Gastroesophageal sphincter (tissue), 3 donors: ENCODE data around the gene BOLA1.

Experiments used
- EP300 ChIP-seq: sonication (generic); formaldehyde crosslinking; IDR thresholded peaks from one replicate; pipeline ENCODE4 v1.6.1; 2017; ENCODE audit warnings: antibody characterized with exemption, mild to moderate bottlenecking
- TF ChIP-seq, protein P1 (sequence below), 4 experiments: fragments of 200-600 bp in 2 of 4; fragments of 450-650 bp in 2 of 4; sonication (generic) in 1 of 4; IDR thresholded peaks; one replicate each; pipeline ENCODE4 v1.5.1; 2017 to 2019; ENCODE audit warnings: antibody characterized with exemption in 4 of 4, mild to moderate bottlenecking in 2 of 4, moderate library complexity in 2 of 4

DNA sequence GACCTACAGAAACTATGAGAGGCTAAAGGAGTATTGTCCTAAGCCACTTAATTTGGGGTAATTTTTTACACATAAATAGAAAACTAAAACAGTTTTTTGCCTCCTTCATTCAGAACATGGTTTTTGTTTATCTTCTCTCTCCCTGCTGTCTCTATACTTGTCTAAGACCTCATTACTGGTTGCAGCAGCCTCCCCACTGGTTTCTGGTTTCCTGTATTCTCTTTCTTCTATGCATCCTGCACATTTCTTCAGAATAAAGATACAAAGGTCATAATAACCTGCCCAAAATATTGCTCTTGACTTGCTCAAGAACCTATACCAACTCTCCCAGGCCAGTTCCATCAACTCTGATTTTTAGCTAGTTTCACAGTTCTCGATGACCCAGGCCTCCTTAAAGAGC, 19.8 kb upstream of the BOLA1 start:
- TF ChIP-seq, protein P1, sequence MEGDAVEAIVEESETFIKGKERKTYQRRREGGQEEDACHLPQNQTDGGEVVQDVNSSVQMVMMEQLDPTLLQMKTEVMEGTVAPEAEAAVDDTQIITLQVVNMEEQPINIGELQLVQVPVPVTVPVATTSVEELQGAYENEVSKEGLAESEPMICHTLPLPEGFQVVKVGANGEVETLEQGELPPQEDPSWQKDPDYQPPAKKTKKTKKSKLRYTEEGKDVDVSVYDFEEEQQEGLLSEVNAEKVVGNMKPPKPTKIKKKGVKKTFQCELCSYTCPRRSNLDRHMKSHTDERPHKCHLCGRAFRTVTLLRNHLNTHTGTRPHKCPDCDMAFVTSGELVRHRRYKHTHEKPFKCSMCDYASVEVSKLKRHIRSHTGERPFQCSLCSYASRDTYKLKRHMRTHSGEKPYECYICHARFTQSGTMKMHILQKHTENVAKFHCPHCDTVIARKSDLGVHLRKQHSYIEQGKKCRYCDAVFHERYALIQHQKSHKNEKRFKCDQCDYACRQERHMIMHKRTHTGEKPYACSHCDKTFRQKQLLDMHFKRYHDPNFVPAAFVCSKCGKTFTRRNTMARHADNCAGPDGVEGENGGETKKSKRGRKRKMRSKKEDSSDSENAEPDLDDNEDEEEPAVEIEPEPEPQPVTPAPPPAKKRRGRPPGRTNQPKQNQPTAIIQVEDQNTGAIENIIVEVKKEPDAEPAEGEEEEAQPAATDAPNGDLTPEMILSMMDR (IDR thresholded peaks at IDR 0.05) = no peak
- no peak for TF ChIP-seq EP300
